Activated T-helper 1 cell treated with anti-CD3 and anti-CD28 coated beads, Interleukin-2, amount 50 U/mL, for 16 hours (primary cell): Measurements from ENCODE around the gene POMT2.
"Not testable (repeated sequence)": the region's sequence is repeated elsewhere in the genome, so short reads cannot be mapped to it uniquely, and the experiment has no call there.

ENCODE experiments used
- DNase-seq, 2 donors: peaks; one replicate each; pipeline ENCODE4 v3.0.0-alpha.2; 2020; ENCODE audit warnings: low read depth in 1 of 2, low spot score in 1 of 2

The POMT2 gene

GRCh38 chr14:77302926-77303325 lies 17.8 kb downstream of the POMT2 start:
- DNase-seq: no peak

DNA sequence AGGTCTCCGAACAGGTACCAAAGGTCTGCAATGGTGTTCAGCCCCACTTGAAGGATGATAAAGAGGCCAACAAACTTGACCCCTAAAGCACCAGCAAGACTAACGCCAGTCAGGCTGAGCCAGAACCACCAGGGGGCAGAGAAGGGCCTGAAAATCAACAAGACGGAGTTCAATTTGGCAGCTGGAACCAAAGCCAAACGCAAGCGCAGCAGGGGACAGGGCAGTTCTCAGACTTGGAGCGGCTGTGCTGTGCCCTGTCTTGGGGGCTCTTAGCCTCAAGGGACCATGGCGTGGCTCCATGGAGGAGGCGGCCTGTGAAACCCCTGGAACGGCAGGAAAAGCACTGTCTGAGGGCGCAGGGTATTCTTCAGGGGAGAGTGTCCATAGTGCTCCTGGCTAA lies 19.6 kb downstream of the POMT2 start:
- DNase-seq: peak in 1 of 2 donors; percentile 13

DNA sequence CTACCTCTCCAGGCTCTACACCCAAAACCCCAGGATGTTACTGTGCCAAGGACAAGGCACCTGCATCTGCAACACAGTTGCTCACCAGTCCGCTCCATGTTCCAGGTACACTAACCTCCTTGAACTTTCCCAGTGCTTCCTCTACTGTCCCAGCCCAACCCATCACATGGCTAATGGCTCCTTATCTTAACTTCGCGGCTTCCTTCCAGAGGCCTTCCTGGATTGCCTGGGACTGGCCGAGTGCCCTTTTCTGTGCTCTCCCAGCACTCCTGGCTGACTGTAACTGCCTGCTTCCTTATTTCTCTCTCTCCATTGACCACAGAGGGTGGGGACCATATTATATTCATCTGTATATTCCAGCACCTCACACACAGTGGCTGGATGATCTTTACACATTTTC lies 20.9 kb downstream of the POMT2 start:
- no peak for DNase-seq

DNA sequence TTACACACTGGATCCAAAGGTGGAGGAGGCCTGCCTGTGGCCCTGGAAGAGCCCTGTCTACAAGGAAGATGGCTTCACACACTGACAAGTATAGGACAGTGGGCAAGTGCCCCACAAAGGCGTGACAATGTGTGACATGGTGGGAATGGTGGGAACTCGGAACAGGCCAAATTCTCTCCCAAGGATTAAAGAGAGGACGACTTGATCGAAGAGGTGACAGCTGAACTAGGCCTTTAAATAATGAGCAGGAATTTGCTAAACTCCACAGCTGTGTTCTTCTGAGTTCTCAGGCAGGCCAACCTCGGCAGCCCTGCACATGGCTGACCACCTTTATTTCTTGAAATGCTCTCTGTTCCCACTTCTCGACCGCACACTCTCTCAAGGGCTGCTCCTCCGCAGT lies 23.8 kb downstream of the POMT2 start:
- DNase-seq: no peak

DNA sequence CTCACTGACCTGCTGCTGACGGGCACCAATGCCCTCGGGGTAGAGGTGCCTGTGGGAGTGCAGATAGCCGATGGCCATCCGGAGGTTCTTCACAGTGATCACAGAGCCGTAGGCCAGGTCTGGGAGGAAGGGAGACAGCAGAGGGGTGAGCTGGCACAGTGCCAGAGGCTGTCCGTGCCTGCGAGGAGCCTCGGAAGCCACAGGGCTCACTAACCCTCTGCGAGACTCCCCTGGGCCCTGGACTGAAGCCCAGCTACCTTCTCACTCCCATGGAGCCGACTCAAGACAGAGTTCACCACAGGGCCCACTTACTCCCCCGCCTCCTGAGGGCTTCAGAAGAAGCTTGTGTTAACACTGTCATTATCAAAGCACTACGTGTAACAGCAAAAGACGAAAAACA lies 24.5 kb downstream of the POMT2 start:
- DNase-seq: no peak

GRCh38 chr14:77290705-77291104 lies 30.0 kb downstream of the POMT2 start:
- no peak for DNase-seq

DNA sequence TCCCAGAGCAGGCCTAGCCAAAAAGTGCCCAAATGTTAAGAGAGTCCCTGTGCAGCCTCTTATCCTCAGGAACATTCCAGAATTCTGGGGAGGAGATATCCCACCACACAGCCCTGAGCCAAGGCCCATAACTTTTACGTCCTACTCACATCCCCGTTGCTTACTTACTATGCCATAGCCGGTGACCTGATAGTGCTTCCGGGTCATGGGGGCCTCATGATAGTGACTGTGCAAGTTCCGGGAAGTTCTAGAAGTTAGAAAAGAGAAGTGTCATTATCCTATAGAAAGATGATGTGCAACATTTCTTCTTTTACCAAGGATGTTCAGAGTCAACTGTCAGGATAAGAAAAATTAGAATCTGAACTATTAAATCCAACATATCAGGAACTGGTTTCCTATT lies 34.1 kb downstream of the POMT2 start:
- DNase-seq: no peak

GRCh38 chr14:77284466-77284865 lies 36.2 kb downstream of the POMT2 start:
- DNase-seq: no peak

GRCh38 chr14:77284066-77284465 lies 36.6 kb downstream of the POMT2 start:
- DNase-seq: no peak

DNA sequence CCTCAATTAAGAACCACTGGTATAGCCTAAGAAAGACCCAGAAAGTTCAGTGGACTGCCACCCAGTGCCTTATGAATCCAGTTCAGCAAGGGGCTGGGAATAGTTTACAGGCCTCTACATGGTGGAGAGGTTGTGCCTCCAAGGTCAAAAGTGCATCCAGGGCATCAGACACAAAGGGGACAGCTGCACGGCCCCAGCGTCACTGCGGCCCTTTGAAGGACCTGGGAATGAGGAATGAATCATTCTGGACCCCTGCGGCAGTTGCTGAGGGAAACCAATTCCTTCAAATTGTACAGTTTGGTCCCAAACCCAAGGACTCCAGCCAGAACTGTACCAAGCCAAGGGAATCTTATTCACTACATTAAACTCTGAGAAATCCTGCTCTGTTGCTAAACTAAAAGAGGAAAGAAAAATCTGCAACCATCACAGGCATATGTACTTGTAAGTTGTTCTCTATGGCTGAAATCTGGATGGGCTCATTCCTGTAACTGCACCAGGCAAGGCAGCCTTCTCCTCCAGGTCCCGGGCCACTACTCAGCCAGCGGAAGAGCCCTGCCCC lies 38.8 kb downstream of the POMT2 start:
- DNase-seq: no peak

DNA sequence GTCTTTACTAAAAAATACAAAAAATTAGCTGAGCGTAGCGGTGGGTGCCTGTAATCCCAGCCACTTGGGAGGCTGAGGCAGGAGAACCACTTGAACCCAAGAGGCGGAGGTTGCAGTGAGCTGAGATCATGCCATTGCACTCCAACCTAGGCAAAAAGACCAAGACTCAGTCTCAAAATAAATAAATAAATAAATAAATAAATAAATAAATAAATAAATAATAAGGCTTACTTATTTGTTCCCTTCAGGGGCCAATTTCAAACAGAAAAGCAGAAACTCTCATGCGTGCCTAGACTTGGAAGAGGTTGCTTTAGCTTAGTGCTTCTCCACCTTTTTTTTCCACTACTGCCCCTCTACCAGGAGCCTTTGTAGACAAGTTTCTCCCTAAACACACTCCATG lies 39.8 kb downstream of the POMT2 start:
- not testable (repeated sequence) for DNase-seq

DNA sequence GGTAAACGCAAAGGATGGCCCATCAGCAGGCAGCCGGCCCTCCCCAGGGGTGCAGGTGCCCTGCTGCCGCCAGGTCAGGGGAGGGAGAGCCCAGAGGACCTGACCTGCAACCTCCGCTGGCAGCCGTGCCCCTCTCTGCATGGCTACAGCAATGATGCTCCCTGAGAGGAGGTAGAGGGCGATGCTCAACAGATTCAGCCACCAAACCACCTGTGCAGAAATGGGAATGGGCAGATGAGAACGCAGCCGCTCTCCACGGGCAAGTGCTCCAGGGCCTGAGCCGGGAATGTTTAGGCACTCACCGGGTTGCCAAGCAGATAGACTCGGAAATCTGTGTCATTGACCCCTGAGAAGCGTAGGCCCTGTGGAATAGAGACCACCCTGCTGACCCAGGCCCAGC lies 41.0 kb downstream of the POMT2 start:
- DNase-seq: no peak

GRCh38 chr14:77278461-77279230 lies 42.0 kb downstream of the POMT2 start:
- no peak for DNase-seq

- no peak for DNase-seq
These were observed 43.7 kb downstream of the POMT2 start for GRCh38 chr14:77276959-77277358.

GRCh38 chr14:77276295-77276935 lies 44.3 kb downstream of the POMT2 start:
- DNase-seq: no peak

DNA sequence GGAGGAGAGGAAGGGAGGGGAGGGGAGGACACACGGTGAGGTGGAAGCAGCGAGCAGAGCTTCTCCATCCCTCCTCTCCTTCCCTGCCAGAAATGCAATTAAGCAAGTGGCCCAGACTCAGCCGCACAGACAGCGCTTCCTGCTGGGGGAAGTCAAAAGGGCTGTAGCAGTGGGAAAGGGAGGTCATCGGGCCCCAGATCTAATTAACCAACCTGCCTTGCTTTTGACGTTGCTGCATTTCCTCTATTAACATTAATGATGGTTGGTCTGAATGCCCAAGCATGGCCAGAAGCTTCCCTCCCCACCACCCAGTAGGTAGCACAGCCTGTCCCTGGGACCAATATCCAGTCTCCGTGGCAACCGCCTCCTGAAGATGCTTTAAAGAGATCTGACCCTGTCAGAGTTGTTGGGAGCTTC lies 45.1 kb downstream of the POMT2 start:
- DNase-seq: no peak

GRCh38 chr14:77275041-77275580 lies 45.6 kb downstream of the POMT2 start:
- no peak for DNase-seq

DNA sequence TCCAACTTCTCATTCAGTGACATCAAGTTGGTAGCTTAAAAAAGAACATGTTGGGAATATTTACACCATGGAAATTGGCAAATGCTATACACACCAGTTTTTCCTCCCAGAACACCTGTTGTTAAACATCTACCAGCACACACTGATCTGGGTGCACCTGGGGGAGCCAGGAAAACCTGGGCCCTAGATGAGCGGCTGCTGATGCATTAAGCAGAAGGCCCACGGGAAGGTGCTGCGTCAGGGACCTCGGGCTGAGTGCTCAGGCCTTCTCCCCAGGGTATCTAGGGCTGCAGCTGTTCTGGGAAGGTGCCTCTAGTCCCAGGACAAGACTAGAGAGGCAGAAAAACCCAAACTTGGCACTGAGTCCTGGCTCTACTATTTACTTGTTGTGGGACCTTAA lies 46.9 kb downstream of the POMT2 start:
- no peak for DNase-seq

GRCh38 chr14:77272261-77272660 lies 48.4 kb downstream of the POMT2 start:
- DNase-seq: no peak

- no peak for DNase-seq
These were observed 49.5 kb downstream of the POMT2 start, which contains the start of gene NGB for GRCh38 chr14:77271113-77271710. NGB (minus strand) TSS chr14:77271206; CDS start chr14:77270937, 269 bp downstream.

DNA sequence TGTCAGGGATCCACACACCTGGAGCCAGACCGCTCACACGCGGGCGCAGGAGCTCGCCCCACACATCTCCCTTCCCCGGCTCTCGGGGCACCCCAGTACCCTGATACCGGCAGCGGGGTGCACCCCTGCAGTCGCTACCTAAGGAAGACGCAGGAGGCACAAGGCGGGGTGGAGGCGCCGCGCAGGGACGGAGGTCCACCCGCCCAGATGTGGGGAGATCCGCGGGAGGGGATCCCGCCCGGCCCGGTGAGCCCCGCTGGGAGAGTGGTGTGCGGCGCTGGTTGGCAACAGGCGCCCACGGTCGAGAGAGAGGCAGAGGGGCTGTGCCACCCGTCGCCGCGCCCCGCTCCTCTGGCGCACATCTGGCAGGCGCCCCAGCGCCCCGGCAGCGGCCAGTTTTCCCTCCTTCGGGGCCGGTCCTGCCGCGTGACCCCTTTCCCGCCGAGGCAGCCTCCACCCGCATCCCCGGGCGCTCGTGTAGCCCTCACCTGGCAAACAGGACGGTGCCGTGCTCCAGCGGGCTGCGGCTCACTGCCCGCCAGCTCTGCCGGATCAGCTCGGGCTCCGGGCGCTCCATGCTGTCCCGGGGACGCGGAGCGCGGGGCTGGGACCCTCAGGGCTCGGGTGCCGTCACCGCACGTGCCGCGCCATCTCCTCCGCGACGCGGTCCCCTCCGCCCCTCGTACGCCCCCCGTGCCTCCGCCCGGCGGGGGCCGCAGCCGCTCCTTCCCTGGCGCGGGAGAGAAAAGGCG lies 50.1 kb downstream of the POMT2 start:
- no peak for DNase-seq
